ENCODE results near the gene FAM227B. TPM values are rescaled to one million over a fixed set of nuclear protein-coding genes. Genes with fewer than 3 reads are reported as not detected.

The FAM227B gene
- total and polyA plus RNA-seq, 2 of the 13 experiments (the other 11 are each of a cell fraction or from before 2014, with no cell fraction given): 1.9 to 2.6 TPM

DNA sequence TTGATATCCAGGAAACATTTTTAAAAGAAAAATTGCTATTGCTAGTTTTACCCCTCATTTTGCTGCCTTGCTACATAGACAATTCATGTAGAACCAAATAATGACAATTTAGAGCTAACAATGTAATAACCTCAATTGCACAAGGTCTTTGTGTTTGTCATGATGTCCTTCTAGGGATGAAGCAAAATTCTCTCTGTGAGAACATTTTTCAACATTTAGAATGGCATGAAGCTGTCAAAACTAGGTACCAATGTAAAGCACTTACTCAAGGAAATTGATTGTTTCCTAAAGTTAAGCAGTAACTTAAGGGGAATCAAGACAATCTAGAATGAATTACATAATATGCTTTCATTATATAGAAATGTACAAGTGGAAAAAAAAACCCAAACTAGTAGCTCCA, 205.5 kb downstream of the FAM227B start:
- TF ChIP-seq ZNF737 (CRISPR knock-in tag; IDR thresholded peaks at IDR 0.05; ENCODE audit: borderline replicate concordance): no peak
- TF ChIP-seq, protein P1, sequence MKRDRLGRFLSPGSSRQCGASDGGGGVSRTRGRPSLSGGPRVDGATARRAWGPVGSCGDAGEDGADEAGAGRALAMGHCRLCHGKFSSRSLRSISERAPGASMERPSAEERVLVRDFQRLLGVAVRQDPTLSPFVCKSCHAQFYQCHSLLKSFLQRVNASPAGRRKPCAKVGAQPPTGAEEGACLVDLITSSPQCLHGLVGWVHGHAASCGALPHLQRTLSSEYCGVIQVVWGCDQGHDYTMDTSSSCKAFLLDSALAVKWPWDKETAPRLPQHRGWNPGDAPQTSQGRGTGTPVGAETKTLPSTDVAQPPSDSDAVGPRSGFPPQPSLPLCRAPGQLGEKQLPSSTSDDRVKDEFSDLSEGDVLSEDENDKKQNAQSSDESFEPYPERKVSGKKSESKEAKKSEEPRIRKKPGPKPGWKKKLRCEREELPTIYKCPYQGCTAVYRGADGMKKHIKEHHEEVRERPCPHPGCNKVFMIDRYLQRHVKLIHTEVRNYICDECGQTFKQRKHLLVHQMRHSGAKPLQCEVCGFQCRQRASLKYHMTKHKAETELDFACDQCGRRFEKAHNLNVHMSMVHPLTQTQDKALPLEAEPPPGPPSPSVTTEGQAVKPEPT (CRISPR knock-in tag; IDR thresholded peaks at IDR 0.05; ENCODE audit: low read depth): no peak
- no peak for TF ChIP-seq CREM (IDR thresholded peaks at IDR 0.05)
- no peak for TF ChIP-seq CREM (CRISPR knock-in tag; IDR thresholded peaks at IDR 0.05)
- TF ChIP-seq, protein P2, sequence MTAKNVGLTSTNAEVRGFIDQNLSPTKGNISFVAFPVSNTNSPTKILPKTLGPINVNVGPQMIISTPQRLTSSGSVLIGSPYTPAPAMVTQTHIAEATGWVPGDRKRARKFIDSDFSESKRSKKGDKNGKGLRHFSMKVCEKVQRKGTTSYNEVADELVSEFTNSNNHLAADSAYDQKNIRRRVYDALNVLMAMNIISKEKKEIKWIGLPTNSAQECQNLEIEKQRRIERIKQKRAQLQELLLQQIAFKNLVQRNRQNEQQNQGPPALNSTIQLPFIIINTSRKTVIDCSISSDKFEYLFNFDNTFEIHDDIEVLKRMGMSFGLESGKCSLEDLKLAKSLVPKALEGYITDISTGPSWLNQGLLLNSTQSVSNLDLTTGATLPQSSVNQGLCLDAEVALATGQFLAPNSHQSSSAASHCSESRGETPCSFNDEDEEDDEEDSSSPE (CRISPR knock-in tag; IDR thresholded peaks at IDR 0.05): no peak
- no peak for TF ChIP-seq HDAC1 (CRISPR knock-in tag; IDR thresholded peaks at IDR 0.05)
- TF ChIP-seq ZNF768 (CRISPR knock-in tag; IDR thresholded peaks at IDR 0.05): no peak
- TF ChIP-seq ZNF432 (CRISPR knock-in tag; IDR thresholded peaks at IDR 0.05; ENCODE audit: borderline replicate concordance): no peak
- Histone ChIP-seq H3K4me3 (replicated peaks in 1 of 3; ENCODE audit: insufficient read depth in 1 of 3, low read depth in 2 of 3, low read length in 3 of 3) (no peak overlapping the region), H3K9ac (ENCODE audit: insufficient read depth, low read depth, low read length) (no peak overlapping the region), H3K9me3 (ENCODE audit: low read length) (no peaks in the 10 kb centered on the region), H4K20me1 (ENCODE audit: insufficient read depth, low read length) (no peaks in the 10 kb centered on the region), H2AFZ (ENCODE audit: low read length) (no peak overlapping the region), H3K27ac (ENCODE audit: extremely low read length, insufficient read depth, low read length) (no peak overlapping the region), H3K4me1 (ENCODE audit: insufficient read depth, low read length) (no peaks in the 10 kb centered on the region), H3K27me3 (ENCODE audit: control insufficient read depth in 1 of 2, insufficient read depth in 2 of 2, low read length in 2 of 2) (no peaks in the 10 kb centered on the region), H3K4me2 (ENCODE audit: low read depth, low read length) (no peak overlapping the region), H3K36me3 (replicated peaks in 1 of 2; ENCODE audit: control insufficient read depth in 1 of 2, insufficient read depth in 2 of 2, low read length in 2 of 2) (no peaks in the 10 kb centered on the region), H3K79me2 (ENCODE audit: insufficient read depth, low read length) (no peaks in the 10 kb centered on the region)
- no TSS peak for BruUV-seq (replicated peaks)
- ATAC-seq (no peak), FAIRE-seq (no peak), DNase-seq (ENCODE audit: low spot score) (no peak)
- ChIA-PET CTCF (ENCODE audit: low intra/inter-chr PET ratio, low total read pairs) (no interaction called here), POLR2A (no interaction called here)
- in situ Hi-C loops (cut with HindIII; ENCODE audit: extremely low pct_ligation_motif_present, low pct_unique_long_range_greater_than_20kb): no loop called here
- intact Hi-C loops (cut with micrococcal nuclease; ENCODE audit: unreplicated experiment): no loop called here

All from HepG2 (cell line).